Endothelial cell (in vitro differentiated cells): ENCODE results near the gene NCF2. TPM values are rescaled to one million over a fixed set of nuclear protein-coding genes. Genes with fewer than 3 reads are reported as not detected.

Experiments used
- DNase-seq: peaks from one replicate; pipeline ENCODE4 v3.0.0; 2021; ENCODE audit warnings: low spot score
- H3K27ac Mint-ChIP-seq: one replicate; pipeline ENCODE4 v1.8.0; 2021; ENCODE audit warnings: mixed read lengths, inconsistent platforms; ENCODE audit not compliant: unreplicated experiment
- H3K27me3 Mint-ChIP-seq: one replicate; pipeline ENCODE4 v1.8.0; 2021; ENCODE audit warnings: mild to moderate bottlenecking, moderate library complexity, mixed read lengths, inconsistent platforms; ENCODE audit not compliant: unreplicated experiment
- H3K36me3 Mint-ChIP-seq: one replicate; pipeline ENCODE4 v1.8.0; 2021; ENCODE audit warnings: mild to moderate bottlenecking, low read depth, mixed read lengths, inconsistent platforms; ENCODE audit not compliant: unreplicated experiment
- H3K4me1 Mint-ChIP-seq: one replicate; pipeline ENCODE4 v1.8.0; 2021; ENCODE audit warnings: mild to moderate bottlenecking, mixed read lengths, inconsistent platforms; ENCODE audit not compliant: unreplicated experiment
- H3K4me3 Mint-ChIP-seq: one replicate; pipeline ENCODE4 v1.8.0; 2021; ENCODE audit warnings: mild to moderate bottlenecking, mixed read lengths, inconsistent platforms; ENCODE audit not compliant: unreplicated experiment
- H3K9me3 Mint-ChIP-seq: one replicate; pipeline ENCODE4 v1.8.0; 2021; ENCODE audit warnings: mixed read lengths, inconsistent platforms; ENCODE audit not compliant: unreplicated experiment
- CTCF ChIP-seq: fragments of 200-600 bp; sonication (generic); IDR thresholded peaks from one replicate; pipeline ENCODE4 v1.5.0; 2021; ENCODE audit warnings: antibody characterized with exemption; ENCODE audit not compliant: unreplicated experiment
- total RNA-seq: library from RNA; stranded (reverse); fragmentation: NEBNext Ultra II Directional; extraction: Animal tissue kit (Norgen Biotek cat#: 25700); gene quantifications from one replicate; pipeline ENCODE4 v1.2.1, GENCODE V29; 2021; ENCODE audit not compliant: unreplicated experiment

Gene NCF2
- total RNA-seq, 1 donor from 2014 or later, result 0.67 TPM

DNA sequence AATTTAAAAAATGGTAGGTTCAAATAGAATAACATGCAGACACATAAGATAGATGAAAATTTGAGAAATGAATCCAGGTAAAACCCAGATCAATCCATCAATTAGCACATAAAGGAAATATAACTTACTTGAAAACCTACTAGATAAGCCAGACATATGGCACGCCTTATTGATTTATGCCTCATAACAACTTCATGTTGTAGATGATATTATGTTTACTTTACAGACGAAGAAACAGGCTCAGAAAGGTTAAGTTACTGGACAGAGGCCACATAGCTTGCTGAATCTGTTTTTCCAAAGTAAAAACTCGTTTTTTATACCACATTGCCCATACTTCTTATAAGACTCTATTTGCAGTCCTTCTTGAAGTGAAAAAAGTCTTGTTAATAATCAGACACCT, 22.1 kb upstream of the NCF2 start:
- Mint-ChIP-seq H3K4me3 (no peak overlapping the region), H3K27me3 (peaks cover 3% of the 10 kb centered on the region), H3K27ac (no peak overlapping the region), H3K36me3 (no peaks in the 10 kb centered on the region), H3K9me3 (no peaks in the 10 kb centered on the region), H3K4me1 (peaks cover 2% of the 10 kb centered on the region)
- DNase-seq, result no peak
- TF ChIP-seq CTCF, result no peak

DNA sequence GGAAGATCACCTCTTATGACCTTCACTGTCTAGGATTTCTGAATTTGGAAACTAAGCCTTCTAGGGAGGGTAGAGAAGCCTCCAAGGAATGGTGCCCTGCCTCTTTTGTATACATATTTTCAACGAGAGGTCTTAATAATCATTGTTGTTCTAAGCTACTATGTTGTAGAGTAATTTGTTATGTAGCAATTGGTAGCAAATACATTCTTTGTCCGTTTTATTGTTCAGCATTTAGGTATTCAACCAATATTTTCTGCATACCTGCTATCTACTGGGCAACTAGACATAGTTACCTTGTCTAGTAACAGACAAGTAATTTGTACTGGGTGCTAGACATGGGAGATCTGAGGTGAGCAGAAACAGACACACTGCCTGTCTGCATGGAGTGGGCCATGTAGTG, 20.8 kb upstream of the NCF2 start:
- Mint-ChIP-seq H3K4me1 (peaks cover 3% of the 10 kb centered on the region), H3K9me3 (no peaks in the 10 kb centered on the region), H3K4me3 (no peak overlapping the region), H3K27ac (no peak overlapping the region), H3K36me3 (no peaks in the 10 kb centered on the region), H3K27me3 (peaks cover 1% of the 10 kb centered on the region)
- DNase-seq, result no peak
- no peak for TF ChIP-seq CTCF

GRCh38 chr1:183609759-183610452, 19.6 kb upstream of the NCF2 start:
- H3K4me1 Mint-ChIP-seq, result peaks cover 3% of the 10 kb centered on the region
- no peaks in the 10 kb centered on the region for H3K9me3 Mint-ChIP-seq
- H3K27me3 Mint-ChIP-seq, result peaks cover 3% of the 10 kb centered on the region
- no peaks in the 10 kb centered on the region for H3K36me3 Mint-ChIP-seq
- H3K4me3 Mint-ChIP-seq, result no peak overlapping the region
- no peak for TF ChIP-seq CTCF
- H3K27ac Mint-ChIP-seq, result no peak overlapping the region
- no peak for DNase-seq

DNA sequence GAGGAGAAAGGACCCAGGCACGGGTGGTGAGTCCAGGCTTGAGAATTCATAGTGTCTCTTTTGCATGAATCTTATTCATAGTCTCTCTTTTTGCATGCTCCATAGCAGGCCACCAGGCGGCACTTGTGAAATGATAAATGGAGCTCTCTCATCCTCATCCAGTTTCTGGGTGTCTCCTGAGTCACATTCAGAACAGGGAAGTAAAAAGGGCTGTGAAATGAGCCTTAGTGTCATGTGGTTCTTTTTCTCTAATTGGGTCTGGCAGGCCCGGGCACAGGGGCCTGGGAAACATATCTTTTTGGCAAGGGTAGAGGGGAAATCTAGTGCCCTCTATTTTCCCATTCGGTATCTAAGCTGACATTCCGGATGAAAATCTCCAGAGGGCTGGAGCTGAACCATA, 19.1 kb upstream of the NCF2 start:
- DNase-seq, result no peak
- no peaks in the 10 kb centered on the region for H3K9me3 Mint-ChIP-seq
- H3K4me1 Mint-ChIP-seq, result peaks cover 3% of the 10 kb centered on the region
- no peak overlapping the region for H3K4me3 Mint-ChIP-seq
- H3K27ac Mint-ChIP-seq, result no peak overlapping the region
- H3K27me3 Mint-ChIP-seq, result peaks cover 3% of the 10 kb centered on the region
- no peak for TF ChIP-seq CTCF
- H3K36me3 Mint-ChIP-seq, result no peaks in the 10 kb centered on the region

- H3K27me3 Mint-ChIP-seq, result peaks cover 3% of the 10 kb centered on the region
- no peaks in the 10 kb centered on the region for H3K9me3 Mint-ChIP-seq
- TF ChIP-seq CTCF, result no peak
- peaks cover 6% of the 10 kb centered on the region for H3K4me1 Mint-ChIP-seq
- no peak overlapping the region for H3K4me3 Mint-ChIP-seq
- no peaks in the 10 kb centered on the region for H3K36me3 Mint-ChIP-seq
- H3K27ac Mint-ChIP-seq, result no peak overlapping the region
- no peak for DNase-seq
These were observed 17.2 kb upstream of the NCF2 start for GRCh38 chr1:183607322-183607980.
